Esophagus squamous epithelium (tissue), 5 donors: ENCODE measurements around the gene ANTXR1. TPM values are rescaled to one million over a fixed set of nuclear protein-coding genes. Genes with fewer than 3 reads are reported as not detected.

Experiments used
- DNase-seq: peaks from one replicate; lab custom pipeline; 2025; lab: John Stamatoyannopoulos, UW
- H3K27ac ChIP-seq, 4 donors: fragments of 200-600 bp; sonication (generic); one replicate each; pipeline ENCODE4 v1.5.1; 2016 to 2019; ENCODE audit warnings: mild to moderate bottlenecking in 1 of 4
- H3K27me3 ChIP-seq, 4 donors: fragments of 200-600 bp; sonication (generic); 1 replicate in 3 of 4; 2 replicates in 1 of 4; pipeline versions ENCODE4 v1.5.1 to v1.6.0; 2017 to 2021; ENCODE audit warnings: antibody characterized with exemption in 1 of 4
- H3K36me3 ChIP-seq, 3 donors: fragments of 200-600 bp; sonication (generic); one replicate each; pipeline ENCODE4 v1.5.1; 2016 to 2019
- H3K4me1 ChIP-seq, 3 donors: fragments of 200-600 bp; sonication (generic); one replicate each; pipeline ENCODE4 v1.5.1; 2017 to 2019
- H3K4me3 ChIP-seq, 4 donors: fragments of 200-600 bp; sonication (generic); 1 replicate in 3 of 4; 2 replicates in 1 of 4; pipeline ENCODE4 v1.5.1; 2016 to 2019; ENCODE audit warnings: mild to moderate bottlenecking in 2 of 4, moderate library complexity in 1 of 4
- H3K9me3 ChIP-seq, 3 donors: fragments of 200-600 bp; sonication (generic); one replicate each; pipeline ENCODE4 v1.5.1; 2016 to 2019
- CTCF ChIP-seq, 6 experiments: fragments of 450-650 bp in 4 of 6; fragments of 200-600 bp in 2 of 6; sonication (generic) in 2 of 6; IDR thresholded peaks; one replicate each; pipeline ENCODE4 v1.5.1; 2016 to 2019; ENCODE audit warnings: antibody characterized with exemption in 6 of 6, mild to moderate bottlenecking in 4 of 6, moderate library complexity in 4 of 6
- POLR2A ChIP-seq, 4 donors: fragments of 450-650 bp; IDR thresholded peaks; one replicate each; pipeline ENCODE4 v1.6.1; 2017; ENCODE audit warnings: antibody characterized with exemption in 4 of 4, mild to moderate bottlenecking in 4 of 4, moderate library complexity in 3 of 4
- WGBS, 2 donors: methylation state at CpG; one replicate each; pipeline ENCODE4 v1.1.5; 2018; 5-methylcytosine and 5-hydroxymethylcytosine counted together
- intact Hi-C: fragments of 100-400 bp; cut with DNase I; formaldehyde crosslinking; loops from one replicate; pipeline ENCODE4 v1.15.0; 2022
- total RNA-seq, 4 donors: library from RNA; depleted of rRNA; stranded (reverse); fragments of >200 nt; gene quantifications; one replicate each; pipeline ENCODE4 v1.1.0, GENCODE V29; 2016
- donor health status: DM: yes; HTN: yes; CAD: no.

Gene ANTXR1
- total RNA-seq, 4 donors from 2014 or later, result 7.8 to 50.9 (median 17.3) TPM

- WGBS, 2 donors, result 75 to 85% methylated on average over 9 of the region's 9 CpGs
- H3K27ac ChIP-seq, result no peak overlapping the region
- H3K36me3 ChIP-seq, result no peaks in the 10 kb centered on the region
- H3K9me3 ChIP-seq, result no peaks in the 10 kb centered on the region
- DNase-seq, result no peak
- H3K4me1 ChIP-seq, result peaks cover 0 to 10% (median 4%) of the 10 kb centered on the region in 3 donors
- TF ChIP-seq CTCF (IDR thresholded peaks at IDR 0.05), result no peak
- TF ChIP-seq POLR2A (IDR thresholded peaks at IDR 0.05), result no peak
- intact Hi-C loops, result no loop called here
- no peak overlapping the region for H3K4me3 ChIP-seq
- no peaks in the 10 kb centered on the region for H3K27me3 ChIP-seq
Measured at GRCh38 chr2:69272803-69273471, 260.0 kb downstream of the ANTXR1 start.

GRCh38 chr2:69275490-69275889, 262.5 kb downstream of the ANTXR1 start:
- WGBS, 2 donors, result 86 to 89% methylated on average over 1 of the region's 1 CpG
- Histone ChIP-seq H3K27ac (no peak overlapping the region), H3K27me3 (no peaks in the 10 kb centered on the region), H3K36me3 (no peaks in the 10 kb centered on the region), H3K4me3 (no peak overlapping the region), H3K9me3 (no peaks in the 10 kb centered on the region), H3K4me1 (peaks cover 0 to 10% (median 4%) of the 10 kb centered on the region in 3 donors)
- intact Hi-C loops, result no loop called here
- DNase-seq, result no peak
- no peak for TF ChIP-seq POLR2A (IDR thresholded peaks at IDR 0.05)
- TF ChIP-seq CTCF (IDR thresholded peaks at IDR 0.05), result no peak

- H3K9me3 ChIP-seq, result no peaks in the 10 kb centered on the region
- DNase-seq, result no peak
- H3K27ac ChIP-seq, result no peak overlapping the region
- intact Hi-C loops, result no loop called here
- TF ChIP-seq POLR2A (IDR thresholded peaks at IDR 0.05), result no peak
- TF ChIP-seq CTCF (IDR thresholded peaks at IDR 0.05), result no peak
- no peaks in the 10 kb centered on the region for H3K27me3 ChIP-seq
- no peaks in the 10 kb centered on the region for H3K36me3 ChIP-seq
- no peak overlapping the region for H3K4me3 ChIP-seq
- WGBS, 2 donors, result 47 to 55% methylated on average over 5 of the region's 5 CpGs
- no peaks in the 10 kb centered on the region for H3K4me1 ChIP-seq
Measured at GRCh38 chr2:69278366-69278765, 265.4 kb downstream of the ANTXR1 start.

- TF ChIP-seq CTCF (IDR thresholded peaks at IDR 0.05) (no peak), POLR2A (IDR thresholded peaks at IDR 0.05) (no peak)
- Histone ChIP-seq H3K9me3 (no peaks in the 10 kb centered on the region), H3K27ac (no peak overlapping the region), H3K4me1 (no peaks in the 10 kb centered on the region), H3K27me3 (no peaks in the 10 kb centered on the region), H3K36me3 (no peaks in the 10 kb centered on the region), H3K4me3 (no peak overlapping the region)
- no peak for DNase-seq
- intact Hi-C loops, result no loop called here
- WGBS, 2 donors, result 68 to 72% methylated on average over 2 of the region's 2 CpGs
Measured at GRCh38 chr2:69279211-69279610, 266.2 kb downstream of the ANTXR1 start.

- TF ChIP-seq POLR2A (IDR thresholded peaks at IDR 0.05) (no peak), CTCF (IDR thresholded peaks at IDR 0.05) (no peak)
- no peak overlapping the region for H3K27ac ChIP-seq
- H3K4me3 ChIP-seq, result no peak overlapping the region
- intact Hi-C loops, result no loop called here
- DNase-seq, result no peak
- WGBS, 2 donors, result 78 to 85% methylated on average over 8 to 9 of the region's 9 CpGs
- no peaks in the 10 kb centered on the region for H3K36me3 ChIP-seq
- H3K27me3 ChIP-seq, result no peaks in the 10 kb centered on the region
- H3K9me3 ChIP-seq, result no peaks in the 10 kb centered on the region
- H3K4me1 ChIP-seq, result peaks cover 0 to under 1% (median 0%) of the 10 kb centered on the region in 3 donors
Measured at GRCh38 chr2:69279931-69280681, 267.1 kb downstream of the ANTXR1 start.
